Stomach (tissue), 9 donors: Measurements from ENCODE around the gene PLA2G15. TPM values are rescaled to one million over a fixed set of nuclear protein-coding genes. Genes with fewer than 3 reads are reported as not detected.

Source experiments
- DNase-seq, 2 donors: peaks; one replicate each; pipeline versions ENCODE4 v3.0.0 to v3.0.0-alpha.2; 2013 to 2019
- H3K27ac ChIP-seq, 5 donors: fragments of 200-600 bp in 4 of 5; sonication (generic) in 4 of 5; one replicate each; pipeline ENCODE4 v1.5.1; 2013 to 2019; ENCODE audit warnings: mild to moderate bottlenecking in 1 of 5, moderate library complexity in 1 of 5
- H3K27me3 ChIP-seq, 3 donors: fragments of 200-600 bp; sonication (generic); one replicate each; pipeline ENCODE4 v1.5.1; 2017 to 2019; ENCODE audit warnings: mixed run types in 1 of 3
- H3K36me3 ChIP-seq, 4 donors: fragments of 200-600 bp; sonication (generic); 1 replicate in 3 of 4; 2 replicates in 1 of 4; pipeline ENCODE4 v1.5.1; 2016 to 2019
- H3K4me1 ChIP-seq, 4 donors: fragments of 200-600 bp; sonication (generic); one replicate each; pipeline ENCODE4 v1.5.1; 2016 to 2019
- H3K4me3 ChIP-seq, 4 donors: fragments of 200-600 bp; sonication (generic) in 3 of 4; one replicate each; pipeline ENCODE4 v1.5.1; 2016 to 2019; ENCODE audit warnings: mild to moderate bottlenecking in 1 of 4
- H3K9me3 ChIP-seq, 4 donors: fragments of 200-600 bp; sonication (generic); one replicate each; pipeline ENCODE4 v1.5.1; 2016 to 2019
- CTCF ChIP-seq, 7 experiments: fragments of 450-650 bp in 4 of 7; fragments of 200-600 bp in 3 of 7; sonication (generic) in 3 of 7; IDR thresholded peaks; one replicate each; pipeline ENCODE4 v1.5.1; 2016 to 2019; ENCODE audit warnings: antibody characterized with exemption in 7 of 7, control low read depth in 2 of 7, mild to moderate bottlenecking in 1 of 7
- EP300 ChIP-seq: sonication (generic); formaldehyde crosslinking; IDR thresholded peaks from one replicate; pipeline ENCODE4 v1.6.1; 2017; ENCODE audit warnings: antibody characterized with exemption
- POLR2A ChIP-seq, 4 donors: fragments of 450-650 bp; IDR thresholded peaks; one replicate each; pipeline ENCODE4 v1.6.1; 2016; ENCODE audit warnings: antibody characterized with exemption in 4 of 4, control low read depth in 2 of 4, mild to moderate bottlenecking in 1 of 4, moderate library complexity in 1 of 4
- POLR2AphosphoS5 ChIP-seq, 3 donors: sonication (generic); formaldehyde crosslinking; IDR thresholded peaks; one replicate each; pipeline ENCODE4 v1.6.1; 2016; ENCODE audit warnings: antibody characterized with exemption in 3 of 3
- WGBS, 5 donors: extraction: QIAGEN DNeasy Blood & Tissue Kit in 3 of 5; methylation state at CpG; one replicate each; pipeline versions ENCODE4 v1.1.5 to v1.1.7; 2013 to 2018; 5-methylcytosine and 5-hydroxymethylcytosine counted together
- intact Hi-C: fragments of 100-400 bp; cut with DNase I; formaldehyde crosslinking; loops from one replicate; pipeline ENCODE4 v1.15.1; 2023; ENCODE audit warnings: low total_unique reads
- polyA plus RNA-seq, 3 donors: library from polyadenylated mRNA; stranded (reverse); fragments of 200-250 nt; gene quantifications; one replicate each; pipeline ENCODE4 v1.2.3, GENCODE V29; 2013
- total RNA-seq, 5 donors: library from RNA; depleted of rRNA; stranded (reverse); fragments of >200 nt; gene quantifications; one replicate each; pipeline versions ENCODE4 v1.1.0 to v1.2.3, GENCODE V29; 2014 to 2016
- donor health status: healthy with polysubstance abuse.
- donor health status: Bipolar disorder and iron deficiency.
- donor health status: healthy.

PLA2G15 gene
- total and polyA plus RNA-seq, 8 donors: 3.5 to 16.5 (median 7.0) TPM

GRCh38 chr16:68235108-68235886, 9.9 kb upstream of the PLA2G15 start:
- Histone ChIP-seq H3K27ac (peak overlapping the region; percentile 91 to 97 (median 92)), H3K36me3 (peaks cover 19 to 30% (median 25%) of the 10 kb centered on the region in 4 donors), H3K27me3 (peaks cover 0 to 5% (median 0%) of the 10 kb centered on the region in 3 donors), H3K4me3 (peak overlapping the region; percentile 53 to 63 (median 58)), H3K9me3 (no peaks in the 10 kb centered on the region), H3K4me1 (peaks cover 47 to 71% (median 60%) of the 10 kb centered on the region in 4 donors)
- 22 to 54% (median 28%) methylated on average over 34 to 73 of the region's 73 CpGs for WGBS, 5 donors
- intact Hi-C loops: no loop called here
- peak; percentile 69 to 79 for DNase-seq
- TF ChIP-seq EP300 (no peak), POLR2A (IDR thresholded peaks at IDR 0.05) (no peak), CTCF (IDR thresholded peaks at IDR 0.05) (no peak), POLR2AphosphoS5 (IDR thresholded peaks at IDR 0.05) (peak in 2 of 3 donors; percentile 27 to 39)

- H3K27me3 ChIP-seq: peaks cover 0 to 5% (median 0%) of the 10 kb centered on the region in 3 donors
- peaks cover 15 to 25% (median 20%) of the 10 kb centered on the region in 4 donors for H3K36me3 ChIP-seq
- peak within 1 kb of the TSS; percentile 91 to 97 (median 92) for H3K27ac ChIP-seq
- no peak for TF ChIP-seq EP300
- no peak for TF ChIP-seq CTCF (IDR thresholded peaks at IDR 0.05)
- TF ChIP-seq POLR2AphosphoS5 (IDR thresholded peaks at IDR 0.05): no peak
- TF ChIP-seq POLR2A (IDR thresholded peaks at IDR 0.05): no peak
- no peak for DNase-seq
- H3K9me3 ChIP-seq: no peaks in the 10 kb centered on the region
- intact Hi-C loops: no loop called here
- peak within 1 kb of the TSS; percentile 53 to 63 (median 58) for H3K4me3 ChIP-seq
- peaks cover 47 to 73% (median 62%) of the 10 kb centered on the region in 4 donors for H3K4me1 ChIP-seq
- WGBS, 5 donors: 0 to 7% (median 3%) methylated on average over 26 to 36 of the region's 36 CpGs; no CpG with 5 or more reads in 1 of the 5 donors
These were observed 9.4 kb upstream of the PLA2G15 start, which contains the start of gene ESRP2 for GRCh38 chr16:68235887-68236136. Gene ESRP2, minus strand, starts transcription at chr16:68236127. Its CDS starts 82 bp downstream, at chr16:68236045.

DNA sequence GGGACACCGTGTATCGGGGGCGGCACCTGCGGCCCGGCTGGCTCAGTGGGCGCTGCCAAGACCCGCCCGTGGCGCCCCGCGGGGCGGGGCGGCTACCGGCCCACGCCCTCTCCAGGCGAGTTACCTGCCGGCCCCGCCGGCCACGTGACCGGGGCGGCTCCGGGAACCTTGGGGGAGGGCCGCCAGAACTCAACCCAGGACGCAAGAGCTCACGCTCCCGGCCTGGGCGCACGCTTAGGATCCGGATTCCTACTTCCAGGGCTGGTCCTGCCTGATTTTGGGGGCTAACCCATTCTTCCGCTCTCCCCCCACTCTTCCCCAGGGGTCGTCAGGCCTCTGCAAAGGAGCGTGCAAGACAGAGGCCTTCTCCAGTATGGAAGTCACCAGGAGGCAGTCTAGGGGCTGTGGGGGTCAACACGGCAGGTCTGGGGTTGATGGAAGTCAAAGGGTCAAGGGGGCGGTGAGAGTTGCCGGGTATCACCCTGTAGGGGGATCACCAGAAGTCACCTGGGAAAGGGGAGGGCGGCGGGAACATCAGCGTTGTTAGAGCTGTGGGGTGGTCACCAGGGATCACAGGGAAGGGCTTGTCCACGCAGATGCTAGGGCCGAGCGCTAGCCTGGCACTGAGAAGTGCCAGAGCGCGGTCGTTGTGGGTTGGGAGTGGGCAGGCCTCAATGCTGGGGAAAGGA, 8.9 kb upstream of the PLA2G15 start:
- H3K36me3 ChIP-seq: peaks cover 11 to 20% (median 16%) of the 10 kb centered on the region in 4 donors
- H3K4me1 ChIP-seq: peaks cover 47 to 73% (median 62%) of the 10 kb centered on the region in 4 donors
- no peak for TF ChIP-seq EP300
- TF ChIP-seq POLR2AphosphoS5 (IDR thresholded peaks at IDR 0.05): peak in 2 of 3 donors; percentile 93 to 97
- TF ChIP-seq POLR2A (IDR thresholded peaks at IDR 0.05): peak in 2 of 4 donors; percentile 72 to 94
- no peak for TF ChIP-seq CTCF (IDR thresholded peaks at IDR 0.05)
- intact Hi-C loops: no loop called here
- peak overlapping the region; percentile 53 to 63 (median 58) for H3K4me3 ChIP-seq
- no peaks in the 10 kb centered on the region for H3K9me3 ChIP-seq
- peak overlapping the region; percentile 91 to 97 (median 92) for H3K27ac ChIP-seq
- WGBS, 5 donors: 4 to 17% (median 7%) methylated on average over 17 to 45 of the region's 45 CpGs
- DNase-seq: peak; percentile 94 to 95
- H3K27me3 ChIP-seq: peaks cover 0 to 5% (median 0%) of the 10 kb centered on the region in 3 donors

GRCh38 chr16:68236826-68237242, 8.3 kb upstream of the PLA2G15 start:
- intact Hi-C loops: no loop called here

More at GRCh38 chr16:68236826-68237242, 8.3 kb upstream of the PLA2G15 start:
- Histone ChIP-seq H3K9me3 (no peaks in the 10 kb centered on the region), H3K27ac (peak overlapping the region; percentile 91 to 97 (median 92)), H3K4me1 (peaks cover 47 to 68% (median 62%) of the 10 kb centered on the region in 4 donors), H3K4me3 (peak overlapping the region; percentile 53 to 63 (median 58)), H3K27me3 (peaks cover 0 to 5% (median 0%) of the 10 kb centered on the region in 3 donors), H3K36me3 (peaks cover 5 to 15% (median 10%) of the 10 kb centered on the region in 4 donors)
- TF ChIP-seq EP300 (no peak), POLR2AphosphoS5 (IDR thresholded peaks at IDR 0.05) (no peak), POLR2A (IDR thresholded peaks at IDR 0.05) (no peak), CTCF (IDR thresholded peaks at IDR 0.05) (no peak)
- DNase-seq: no peak
- 5 to 10% (median 8%) methylated on average over 13 to 21 of the region's 21 CpGs for WGBS, 5 donors
